SK-N-SH (cell line): Measurements from ENCODE around the gene PTPRG. TPM values are rescaled to one million over a fixed set of nuclear protein-coding genes. Genes with fewer than 3 reads are reported as not detected.

Experiments used
- CTCF ChIA-PET: fragments of 300-600, 350-600 bp; formaldehyde crosslinking; extraction: SDS; loops from one replicate; lab custom pipeline; 2021; lab: Yijun Ruan, JAX
- POLR2A ChIA-PET: fragments of 350-600 bp; sonication (Branson Sonifier 250); formaldehyde crosslinking; extraction: SDS; loops from one replicate; lab custom pipeline; 2020; ENCODE audit warnings: antibody characterized with exemption, inconsistent platforms; lab: Yijun Ruan, JAX
- DNase-seq: peaks from one replicate; pipeline ENCODE4 v3.0.0; 2012
- H2AFZ ChIP-seq: fragments of 200-600 bp; sonication (generic); 2 replicates; pipeline ENCODE4 v1.8.1; 2016; ENCODE audit warnings: antibody characterized with exemption, mild to moderate bottlenecking, low read depth
- H3F3A ChIP-seq: fragments of 200-600 bp; sonication (generic); replicated peaks from 2 replicates; pipeline ENCODE3; 2016; ENCODE audit warnings: antibody characterized with exemption, mild to moderate bottlenecking; ENCODE audit not compliant: insufficient read depth
- H3K27ac ChIP-seq, 2 experiments: fragments of 200-500 bp in 1 of 2; fragments of 200-600 bp in 1 of 2; sonication (Bioruptor generic) in 1 of 2; sonication (generic), shearing (Covaris generic) in 1 of 2; 2 replicates each; pipeline versions ENCODE4 v1.5.1 to v1.6.1; 2014 to 2016; ENCODE audit warnings: low read depth in 2 of 2, inconsistent platforms in 1 of 2, low read length in 1 of 2, mild to moderate bottlenecking in 1 of 2, mixed read lengths in 1 of 2
- H3K27me3 ChIP-seq: fragments of 200-600 bp; sonication (generic), shearing (Covaris generic); 2 replicates; pipeline ENCODE4 v1.6.1; 2016; ENCODE audit warnings: mixed run types; ENCODE audit not compliant: insufficient read depth
- H3K36me3 ChIP-seq, 2 experiments: fragments of 200-500 bp in 1 of 2; fragments of 200-600 bp in 1 of 2; sonication (Bioruptor generic) in 1 of 2; sonication (generic) in 1 of 2; replicated peaks in 1 of 2; 2 replicates each; pipeline versions ENCODE3 to v1.5.1; 2014 to 2016; ENCODE audit warnings: low read length in 1 of 2, mild to moderate bottlenecking in 1 of 2; ENCODE audit not compliant: insufficient read depth in 2 of 2, control insufficient read depth in 1 of 2
- H3K4me1 ChIP-seq, 2 experiments: fragments of 200-500 bp in 1 of 2; fragments of 200-600 bp in 1 of 2; sonication (Bioruptor generic) in 1 of 2; sonication (generic), shearing (Covaris generic) in 1 of 2; 2 replicates each; pipeline versions ENCODE4 v1.5.1 to v1.6.1; 2014 to 2016; ENCODE audit warnings: low read depth in 1 of 2, low read length in 1 of 2, mixed run types in 1 of 2; ENCODE audit not compliant: insufficient read depth in 2 of 2, control insufficient read depth in 1 of 2
- H3K4me2 ChIP-seq: fragments of 200-600 bp; sonication (generic), shearing (Covaris generic); 2 replicates; pipeline ENCODE4 v1.6.1; 2017; ENCODE audit warnings: mixed run types
- H3K4me3 ChIP-seq, 2 experiments: fragments of 200-500 bp in 1 of 2; fragments of 200-600 bp in 1 of 2; sonication (Bioruptor generic) in 1 of 2; sonication (generic), shearing (Covaris generic) in 1 of 2; 2 replicates each; pipeline versions ENCODE4 v1.5.1 to v1.8.1; 2014 to 2016; ENCODE audit warnings: low read depth in 2 of 2, inconsistent platforms in 1 of 2, low read length in 1 of 2, mild to moderate bottlenecking in 1 of 2, mixed read lengths in 1 of 2, moderate library complexity in 1 of 2
- H3K79me2 ChIP-seq: fragments of 200-600 bp; sonication (generic); 2 replicates; pipeline ENCODE4 v1.8.1; 2017; ENCODE audit warnings: mild to moderate bottlenecking; ENCODE audit not compliant: insufficient read depth
- H3K9ac ChIP-seq: fragments of 200-600 bp; sonication (generic); 2 replicates; pipeline ENCODE4 v1.6.1; 2017; ENCODE audit warnings: mixed run types
- H3K9me2 ChIP-seq: fragments of 200-600 bp; sonication (generic); 2 replicates; pipeline ENCODE4 v1.6.1; 2017; ENCODE audit warnings: mixed run types
- H3K9me3 ChIP-seq: fragments of 200-600 bp; sonication (generic); 2 replicates; pipeline ENCODE4 v1.6.1; 2017; ENCODE audit warnings: mixed run types, mild to moderate bottlenecking, moderate library complexity
- H4K20me1 ChIP-seq: fragments of 200-600 bp; sonication (generic); 2 replicates; pipeline ENCODE4 v1.6.1; 2017; ENCODE audit warnings: mild to moderate bottlenecking, mixed run types; ENCODE audit not compliant: insufficient read depth
- ELF1 ChIP-seq: IDR thresholded peaks from 2 replicates; pipeline ENCODE4 v1.4.0; 2012
- FOSL2 ChIP-seq: IDR thresholded peaks from 2 replicates; pipeline ENCODE4 v1.4.0; 2012; ENCODE audit warnings: low read depth, mild to moderate bottlenecking, moderate library complexity, borderline replicate concordance
- FOXJ3 ChIP-seq: sonication (generic); formaldehyde crosslinking; IDR thresholded peaks from 2 replicates; pipeline ENCODE4 v1.5.1; 2020; ENCODE audit warnings: mild to moderate bottlenecking, missing genetic modification reagents
- FOXM1 ChIP-seq: IDR thresholded peaks from 2 replicates; pipeline ENCODE4 v1.4.0; 2012; ENCODE audit warnings: low read depth, mild to moderate bottlenecking
- IRF3 ChIP-seq: fragments of 150-350 bp; IDR thresholded peaks from 2 replicates; pipeline ENCODE4 v1.6.1; 2016; ENCODE audit warnings: mild to moderate bottlenecking, low read depth, low read length
- MXI1 ChIP-seq: IDR thresholded peaks from 2 replicates; pipeline ENCODE4 v1.6.1; 2012; ENCODE audit warnings: mild to moderate bottlenecking, low read depth, low read length, improper control_type of control experiment
- NFIC ChIP-seq: IDR thresholded peaks from 2 replicates; pipeline ENCODE4 v1.4.0; 2012; ENCODE audit warnings: borderline replicate concordance
- PBX3 ChIP-seq: IDR thresholded peaks from 2 replicates; pipeline ENCODE4; 2012
- RAD21 ChIP-seq: IDR thresholded peaks from 2 replicates; pipeline ENCODE4 v1.6.1; 2012; ENCODE audit warnings: mild to moderate bottlenecking, low read length
- RCOR1 ChIP-seq: fragments of 150-350 bp; IDR thresholded peaks from 2 replicates; pipeline ENCODE4 v1.6.1; 2017; ENCODE audit warnings: antibody characterized with exemption, low read length
- REST ChIP-seq: IDR thresholded peaks from 2 replicates; pipeline ENCODE4 v1.6.1; 2012; ENCODE audit warnings: mild to moderate bottlenecking, low read depth, low read length, moderate library complexity
- RFX5 ChIP-seq: IDR thresholded peaks from 2 replicates; pipeline ENCODE4 v1.6.1; 2012; ENCODE audit warnings: mild to moderate bottlenecking, improper control_type of control experiment, low read length
- SIN3A ChIP-seq: IDR thresholded peaks from 2 replicates; pipeline ENCODE4 v1.6.1; 2012; ENCODE audit warnings: low read depth, mild to moderate bottlenecking, low read length, moderate library complexity, borderline replicate concordance
- TAF1 ChIP-seq: IDR thresholded peaks from 2 replicates; pipeline ENCODE4 v1.6.1; 2012; ENCODE audit warnings: low read depth, mild to moderate bottlenecking, low read length, moderate library complexity, borderline replicate concordance
- TCF12 ChIP-seq: IDR thresholded peaks from 2 replicates; pipeline ENCODE4 v1.4.0; 2012
- USF2 ChIP-seq: fragments of 150-350 bp; IDR thresholded peaks from 2 replicates; pipeline ENCODE4 v1.6.1; 2017; ENCODE audit warnings: antibody characterized with exemption, low read length, low read depth, borderline replicate concordance
- polyA plus RNA-seq, 3 experiments: library from polyadenylated mRNA; depleted of rRNA; stranded (reverse); fragments of >200 nt; gene quantifications; 2 replicates each; pipeline ENCODE4 v1.2.3, GENCODE V29; 2012

The PTPRG gene
- polyA plus RNA-seq, 1 of the 3 experiments (the other 2 are of a cell fraction): 14.1 TPM

GRCh38 chr3:62266668-62267283 lies 705.4 kb downstream of the PTPRG start:
- H4K20me1 ChIP-seq: no peaks in the 10 kb centered on the region
- no peaks in the 10 kb centered on the region for H3K9me2 ChIP-seq
- no peaks in the 10 kb centered on the region for H3K9me3 ChIP-seq
- no peak for TF ChIP-seq PBX3
- no peak for TF ChIP-seq USF2
- TF ChIP-seq RAD21: no peak
- no peak for TF ChIP-seq SIN3A
- TF ChIP-seq NFIC: no peak
- TF ChIP-seq FOXM1: no peak
- TF ChIP-seq FOXJ3 (CRISPR knock-in tag): no peak
- no peak for TF ChIP-seq MXI1
- no peak for TF ChIP-seq RFX5
- TF ChIP-seq REST: no peak
- TF ChIP-seq TAF1: no peak
- TF ChIP-seq ELF1: no peak
- TF ChIP-seq RCOR1: no peak
- TF ChIP-seq IRF3: no peak
- no peak for TF ChIP-seq TCF12
- no peak for TF ChIP-seq FOSL2
- H3K4me2 ChIP-seq: no peak overlapping the region
- no peaks in the 10 kb centered on the region for H3K27me3 ChIP-seq
- ChIA-PET POLR2A (no interaction called here), CTCF (no interaction called here)
- H3K4me1 ChIP-seq: no peaks in the 10 kb centered on the region; a peak in 1 of 4 replicates
- H2AFZ ChIP-seq: no peak overlapping the region
- H3F3A ChIP-seq: no peaks in the 10 kb centered on the region
- H3K9ac ChIP-seq: no peak overlapping the region
- H3K36me3 ChIP-seq: peaks cover 13 to 22% of the 10 kb centered on the region in 2 experiments
- no peak overlapping the region for H3K4me3 ChIP-seq
- no peaks in the 10 kb centered on the region for H3K79me2 ChIP-seq
- no peak overlapping the region for H3K27ac ChIP-seq
- DNase-seq: no peak
